Measurements from ENCODE around the gene RPTN. TPM values are rescaled to one million over a fixed set of nuclear protein-coding genes. Genes with fewer than 3 reads are reported as not detected.

The RPTN gene
- polyA plus RNA-seq, 3 donors = not detected

DNA sequence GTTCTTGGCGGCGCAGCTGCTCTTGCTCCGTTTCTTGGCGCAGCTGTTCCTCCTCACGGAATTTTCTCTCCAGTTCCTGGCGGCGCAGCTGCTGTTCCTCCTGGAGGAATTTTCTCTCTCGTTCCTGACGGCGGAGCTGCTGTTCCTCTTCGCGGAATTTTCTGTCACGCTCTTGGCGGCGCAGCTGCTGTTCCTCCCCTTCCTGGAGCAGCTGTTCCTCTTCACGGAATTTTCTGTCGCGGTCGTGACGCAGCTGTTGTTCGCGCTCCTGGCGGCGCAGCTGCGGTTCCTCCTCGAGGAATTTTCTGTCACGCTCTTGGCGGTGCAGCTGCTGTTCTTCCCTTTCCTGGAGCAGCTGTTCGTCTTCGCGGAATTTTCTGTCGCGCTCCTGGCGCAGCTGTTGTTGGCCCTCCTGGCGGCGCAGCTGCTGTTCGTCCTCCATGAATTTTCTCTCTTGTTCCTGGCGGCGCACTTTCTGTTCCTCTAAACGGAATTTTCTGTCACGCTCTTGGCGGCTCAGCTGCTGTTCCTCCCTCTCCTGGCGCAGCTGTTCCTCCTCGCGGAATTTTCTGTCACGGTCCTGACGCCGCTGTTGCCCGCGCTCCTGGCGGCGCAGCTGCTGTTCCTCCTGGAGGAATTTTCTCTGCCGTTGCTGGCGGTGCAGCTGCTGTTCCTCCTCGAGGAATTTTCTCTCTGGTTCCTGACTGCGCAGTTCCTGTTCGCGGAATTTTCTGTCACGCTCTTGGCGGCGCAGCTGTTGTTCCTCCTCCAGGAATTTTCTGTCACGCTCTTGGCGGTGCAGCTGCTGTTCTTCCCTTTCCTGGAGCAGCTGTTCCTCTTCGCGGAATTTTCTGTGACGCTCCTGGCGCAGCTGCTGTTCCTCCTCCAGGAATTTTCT is 50.8 kb downstream of the RPTN start:
- TF ChIP-seq, protein P1, sequence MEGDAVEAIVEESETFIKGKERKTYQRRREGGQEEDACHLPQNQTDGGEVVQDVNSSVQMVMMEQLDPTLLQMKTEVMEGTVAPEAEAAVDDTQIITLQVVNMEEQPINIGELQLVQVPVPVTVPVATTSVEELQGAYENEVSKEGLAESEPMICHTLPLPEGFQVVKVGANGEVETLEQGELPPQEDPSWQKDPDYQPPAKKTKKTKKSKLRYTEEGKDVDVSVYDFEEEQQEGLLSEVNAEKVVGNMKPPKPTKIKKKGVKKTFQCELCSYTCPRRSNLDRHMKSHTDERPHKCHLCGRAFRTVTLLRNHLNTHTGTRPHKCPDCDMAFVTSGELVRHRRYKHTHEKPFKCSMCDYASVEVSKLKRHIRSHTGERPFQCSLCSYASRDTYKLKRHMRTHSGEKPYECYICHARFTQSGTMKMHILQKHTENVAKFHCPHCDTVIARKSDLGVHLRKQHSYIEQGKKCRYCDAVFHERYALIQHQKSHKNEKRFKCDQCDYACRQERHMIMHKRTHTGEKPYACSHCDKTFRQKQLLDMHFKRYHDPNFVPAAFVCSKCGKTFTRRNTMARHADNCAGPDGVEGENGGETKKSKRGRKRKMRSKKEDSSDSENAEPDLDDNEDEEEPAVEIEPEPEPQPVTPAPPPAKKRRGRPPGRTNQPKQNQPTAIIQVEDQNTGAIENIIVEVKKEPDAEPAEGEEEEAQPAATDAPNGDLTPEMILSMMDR (IDR thresholded peaks at IDR 0.05) = no peak
- H3K27me3 ChIP-seq (ENCODE audit: control insufficient read depth in 2 of 2, insufficient read depth in 2 of 2, low read length in 2 of 2) = peaks cover 63 to 98% of the 10 kb centered on the region in 2 donors
- no peaks in the 10 kb centered on the region for H3K79me2 ChIP-seq (ENCODE audit: insufficient read depth, low read length)
- DNase-seq = peak in 2 of 3 donors; percentile 33 to 65
- Mint-ChIP-seq H3K4me3 (no peak overlapping the region), H3K9me3 (peaks cover 0 to 7% (median 2%) of the 10 kb centered on the region in 7 donors), H3K27ac (peak overlapping the region in 3 of 7 donors; percentile 10 to 27 (median 20)), H3K4me1 (no peaks in the 10 kb centered on the region), H3K27me3 (ENCODE audit: low read depth in 3 of 3) (peaks cover 13 to 26% (median 15%) of the 10 kb centered on the region in 3 donors), H3K36me3 (peaks cover 2% of the 10 kb centered on the region in 2 donors)
- H3K4me3 ChIP-seq (replicated peaks in 1 of 3; ENCODE audit: low read depth in 2 of 3, low read length in 3 of 3) = peak overlapping the region; percentile 11 to 82 (median 29)
- peaks cover 59% of the 10 kb centered on the region in 2 donors for H3K4me1 ChIP-seq (ENCODE audit: control insufficient read depth in 1 of 2, insufficient read depth in 2 of 2, low read length in 2 of 2)
- WGBS (ENCODE audit: insufficient coverage) = 6% methylated on average over 67 of the region's 67 CpGs
- intact Hi-C loops (cut with micrococcal nuclease) = loop anchor here in 1 of 2 donors (5.0 kb wide), 1 partner anchor 54 kb away; no protein-coding TSS in a partner anchor
- peak overlapping the region; percentile 57 for H2AFZ ChIP-seq (ENCODE audit: insufficient read depth, low read depth, low read length, poor library complexity, severe bottlenecking)
- peaks cover 24 to 60% of the 10 kb centered on the region in 2 donors for H3K9me3 ChIP-seq (replicated peaks in 1 of 2; ENCODE audit: control insufficient read depth in 1 of 2, insufficient read depth in 1 of 2, low read length in 2 of 2)
- H3K9ac ChIP-seq (ENCODE audit: insufficient read depth, low read length, poor library complexity, severe bottlenecking) = no peak overlapping the region
- peak overlapping the region; percentile 97 for H3K4me2 ChIP-seq (replicated peaks; ENCODE audit: extremely low read depth, low read length, poor library complexity, severe bottlenecking)
- H3K27ac ChIP-seq (ENCODE audit: low read depth in 1 of 2, low read length in 2 of 2) = no peak overlapping the region
- no peaks in the 10 kb centered on the region for H4K20me1 ChIP-seq (ENCODE audit: insufficient read depth, low read length)
- H3K36me3 ChIP-seq (replicated peaks in 1 of 2; ENCODE audit: control insufficient read depth in 1 of 2, insufficient read depth in 2 of 2, low read length in 2 of 2) = no peaks in the 10 kb centered on the region

DNA sequence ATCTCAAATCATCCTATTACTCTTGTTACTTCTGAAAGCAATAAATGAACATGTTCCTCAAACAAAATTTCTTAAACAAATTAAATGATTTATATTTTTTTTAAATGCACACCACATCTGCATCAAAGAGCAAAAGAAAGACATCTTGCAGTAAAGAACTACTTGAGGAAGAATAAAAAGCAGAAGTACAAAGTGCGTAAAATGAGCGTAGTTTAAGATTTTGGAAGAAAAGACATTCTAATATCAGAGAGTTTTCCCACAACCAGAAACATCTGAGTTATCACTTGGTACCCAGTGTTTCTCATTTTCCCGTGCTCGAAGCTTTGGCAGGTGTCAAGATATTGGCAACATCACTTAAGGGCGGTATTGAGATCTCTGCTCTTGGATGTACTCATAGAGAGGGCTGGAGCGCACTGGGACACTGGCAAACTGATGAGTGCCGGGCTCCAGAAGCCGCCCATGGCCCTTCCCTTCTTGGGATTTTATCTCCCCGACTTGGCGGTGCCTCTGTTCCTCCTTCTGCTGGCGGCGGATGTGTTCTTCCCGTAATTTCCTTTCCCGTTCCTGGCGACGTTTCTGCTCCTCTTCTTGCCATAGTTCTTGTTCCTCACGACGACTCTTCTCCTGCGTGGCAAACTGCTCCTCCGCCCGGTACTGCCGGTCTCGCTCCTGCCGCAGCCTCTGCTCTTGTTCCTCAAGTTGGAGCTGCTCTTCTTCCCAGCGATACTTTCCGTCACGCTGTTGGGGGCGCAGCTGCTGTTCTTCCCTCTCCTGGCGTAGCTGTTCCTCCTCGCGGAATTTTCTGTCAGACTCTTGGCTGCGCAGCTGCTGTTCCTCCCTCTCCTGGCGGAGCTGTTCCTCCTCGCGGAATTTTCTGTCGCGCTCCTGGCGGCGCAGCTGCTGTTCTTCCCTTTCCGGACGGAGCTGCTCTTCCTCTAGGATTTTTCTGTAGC is 51.7 kb downstream of the RPTN start:
- peak overlapping the region; percentile 97 for H3K4me2 ChIP-seq (replicated peaks; ENCODE audit: extremely low read depth, low read length, poor library complexity, severe bottlenecking)
- no peaks in the 10 kb centered on the region for H3K36me3 ChIP-seq (replicated peaks in 1 of 2; ENCODE audit: control insufficient read depth in 1 of 2, insufficient read depth in 2 of 2, low read length in 2 of 2)
- H3K9me3 ChIP-seq (replicated peaks in 1 of 2; ENCODE audit: control insufficient read depth in 1 of 2, insufficient read depth in 1 of 2, low read length in 2 of 2) = peaks cover 24 to 50% of the 10 kb centered on the region in 2 donors
- Mint-ChIP-seq H3K27ac (peak overlapping the region in 2 of 7 donors; percentile 36 to 60), H3K27me3 (ENCODE audit: low read depth in 3 of 3) (peaks cover 18 to 32% (median 22%) of the 10 kb centered on the region in 3 donors), H3K9me3 (peaks cover 0 to 5% (median 0%) of the 10 kb centered on the region in 7 donors), H3K36me3 (no peaks in the 10 kb centered on the region), H3K4me1 (no peaks in the 10 kb centered on the region), H3K4me3 (no peak overlapping the region)
- TF ChIP-seq, protein P1 (IDR thresholded peaks at IDR 0.05) = no peak
- intact Hi-C loops (cut with micrococcal nuclease) = loop anchor here in 1 of 2 donors (5.0 kb wide), 1 partner anchor 55 kb away; no protein-coding TSS in a partner anchor
- no peak overlapping the region for H3K27ac ChIP-seq (ENCODE audit: low read depth in 1 of 2, low read length in 2 of 2)
- peaks cover 53% of the 10 kb centered on the region in 2 donors for H3K4me1 ChIP-seq (ENCODE audit: control insufficient read depth in 1 of 2, insufficient read depth in 2 of 2, low read length in 2 of 2)
- H3K27me3 ChIP-seq (ENCODE audit: control insufficient read depth in 2 of 2, insufficient read depth in 2 of 2, low read length in 2 of 2) = peaks cover 59 to 98% of the 10 kb centered on the region in 2 donors
- no peak overlapping the region for H3K9ac ChIP-seq (ENCODE audit: insufficient read depth, low read length, poor library complexity, severe bottlenecking)
- no peaks in the 10 kb centered on the region for H3K79me2 ChIP-seq (ENCODE audit: insufficient read depth, low read length)
- H2AFZ ChIP-seq (ENCODE audit: insufficient read depth, low read depth, low read length, poor library complexity, severe bottlenecking) = peak overlapping the region; percentile 57
- 15% methylated on average over 39 of the region's 41 CpGs for WGBS (ENCODE audit: insufficient coverage)
- H4K20me1 ChIP-seq (ENCODE audit: insufficient read depth, low read length) = no peaks in the 10 kb centered on the region
- H3K4me3 ChIP-seq (replicated peaks in 1 of 3; ENCODE audit: low read depth in 2 of 3, low read length in 3 of 3) = peak overlapping the region in 2 of 3 experiments; percentile 29 to 82
- DNase-seq = peak in 1 of 3 donors; percentile 17
